ENCODE measurements around the gene ERC2. TPM values are rescaled to one million over a fixed set of nuclear protein-coding genes. Genes with fewer than 3 reads are reported as not detected.

The ERC2 gene
- total RNA-seq, 1 donor from 2014 or later, result 0.99 TPM

DNA sequence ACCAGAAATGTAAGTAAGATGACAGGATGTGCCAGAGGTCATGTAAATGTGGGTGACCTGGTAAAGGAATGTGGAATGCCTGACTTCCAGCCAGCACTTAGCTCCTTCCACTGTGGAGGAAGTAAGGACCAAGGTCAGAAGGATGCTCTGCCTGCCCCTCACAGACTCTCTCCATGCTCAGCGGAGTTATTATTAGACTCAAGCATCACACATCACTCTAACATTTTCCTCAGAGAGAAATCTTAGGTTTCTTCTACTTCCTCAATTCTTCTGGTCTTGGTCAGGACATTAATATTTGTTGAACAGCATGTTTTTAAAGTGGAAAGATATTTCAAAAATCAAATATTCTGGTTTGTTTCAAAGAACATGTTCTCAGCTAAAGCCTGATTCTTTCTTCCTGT, 749.7 kb downstream of the ERC2 start:
- H3K27ac ChIP-seq (replicated peaks), result no peak overlapping the region
- peaks cover 19% of the 10 kb centered on the region for H3K27me3 ChIP-seq (ENCODE audit: low read depth)
- H3K9me3 ChIP-seq (replicated peaks), result no peaks in the 10 kb centered on the region
- no peak overlapping the region for H3K4me3 ChIP-seq
- intact Hi-C loops (cut with micrococcal nuclease), result no loop called here
- no peak for DNase-seq
- H3K4me1 ChIP-seq, result no peaks in the 10 kb centered on the region
- no peaks in the 10 kb centered on the region for H3K36me3 ChIP-seq
- TF ChIP-seq, protein P1, sequence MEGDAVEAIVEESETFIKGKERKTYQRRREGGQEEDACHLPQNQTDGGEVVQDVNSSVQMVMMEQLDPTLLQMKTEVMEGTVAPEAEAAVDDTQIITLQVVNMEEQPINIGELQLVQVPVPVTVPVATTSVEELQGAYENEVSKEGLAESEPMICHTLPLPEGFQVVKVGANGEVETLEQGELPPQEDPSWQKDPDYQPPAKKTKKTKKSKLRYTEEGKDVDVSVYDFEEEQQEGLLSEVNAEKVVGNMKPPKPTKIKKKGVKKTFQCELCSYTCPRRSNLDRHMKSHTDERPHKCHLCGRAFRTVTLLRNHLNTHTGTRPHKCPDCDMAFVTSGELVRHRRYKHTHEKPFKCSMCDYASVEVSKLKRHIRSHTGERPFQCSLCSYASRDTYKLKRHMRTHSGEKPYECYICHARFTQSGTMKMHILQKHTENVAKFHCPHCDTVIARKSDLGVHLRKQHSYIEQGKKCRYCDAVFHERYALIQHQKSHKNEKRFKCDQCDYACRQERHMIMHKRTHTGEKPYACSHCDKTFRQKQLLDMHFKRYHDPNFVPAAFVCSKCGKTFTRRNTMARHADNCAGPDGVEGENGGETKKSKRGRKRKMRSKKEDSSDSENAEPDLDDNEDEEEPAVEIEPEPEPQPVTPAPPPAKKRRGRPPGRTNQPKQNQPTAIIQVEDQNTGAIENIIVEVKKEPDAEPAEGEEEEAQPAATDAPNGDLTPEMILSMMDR (IDR thresholded peaks at IDR 0.05; ENCODE audit: borderline replicate concordance), result no peak

DNA sequence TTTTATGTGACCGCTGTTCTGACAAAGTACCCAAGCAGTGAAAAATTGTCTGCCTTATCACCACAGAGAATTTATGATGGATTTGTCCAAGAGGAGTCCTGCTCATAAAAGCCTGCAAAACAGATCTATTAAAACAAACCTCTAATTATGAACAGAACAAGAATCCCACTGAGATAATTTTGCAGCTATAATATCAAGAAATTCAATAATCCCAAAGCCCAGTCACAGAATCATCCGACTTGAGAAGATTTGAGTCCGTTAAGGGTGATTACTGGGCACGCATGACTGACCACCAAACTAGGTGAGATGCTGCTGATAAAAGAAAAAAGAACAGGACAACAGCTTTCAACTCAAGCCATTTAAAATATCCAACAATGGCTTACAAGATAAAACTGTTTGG, 750.2 kb downstream of the ERC2 start:
- DNase-seq, result no peak
- H3K4me3 ChIP-seq, result no peak overlapping the region
- no peaks in the 10 kb centered on the region for H3K4me1 ChIP-seq
- no peaks in the 10 kb centered on the region for H3K9me3 ChIP-seq (replicated peaks)
- no peaks in the 10 kb centered on the region for H3K36me3 ChIP-seq
- TF ChIP-seq, protein P1 (IDR thresholded peaks at IDR 0.05; ENCODE audit: borderline replicate concordance), result no peak
- no peak overlapping the region for H3K27ac ChIP-seq (replicated peaks)
- H3K27me3 ChIP-seq (ENCODE audit: low read depth), result peaks cover 14% of the 10 kb centered on the region
- intact Hi-C loops (cut with micrococcal nuclease), result no loop called here

DNA sequence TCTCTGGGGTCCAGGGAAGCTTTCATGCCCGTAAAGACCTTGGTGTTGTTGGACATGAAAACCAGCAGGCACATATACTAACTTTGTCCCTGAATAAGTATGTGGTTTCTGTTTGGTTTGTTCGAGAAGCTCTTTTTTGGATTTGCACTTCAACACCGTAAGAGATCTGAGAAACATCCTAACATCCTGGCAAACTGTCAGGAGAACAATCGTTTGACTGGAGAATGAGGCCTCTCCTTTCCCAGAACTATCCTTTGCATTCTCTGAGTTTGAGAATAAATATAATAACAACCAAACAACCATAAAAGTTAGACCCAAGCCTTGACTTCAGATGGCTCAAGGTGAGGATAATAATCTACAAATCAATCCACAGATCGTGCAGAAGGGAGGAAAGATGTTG, 750.8 kb downstream of the ERC2 start:
- DNase-seq, result no peak
- no peak overlapping the region for H3K27ac ChIP-seq (replicated peaks)
- peaks cover 8% of the 10 kb centered on the region for H3K27me3 ChIP-seq (ENCODE audit: low read depth)
- H3K4me1 ChIP-seq, result no peaks in the 10 kb centered on the region
- intact Hi-C loops (cut with micrococcal nuclease), result no loop called here
- H3K9me3 ChIP-seq (replicated peaks), result no peaks in the 10 kb centered on the region
- H3K4me3 ChIP-seq, result no peak overlapping the region
- H3K36me3 ChIP-seq, result no peaks in the 10 kb centered on the region
- TF ChIP-seq, protein P1 (IDR thresholded peaks at IDR 0.05; ENCODE audit: borderline replicate concordance), result no peak

DNA sequence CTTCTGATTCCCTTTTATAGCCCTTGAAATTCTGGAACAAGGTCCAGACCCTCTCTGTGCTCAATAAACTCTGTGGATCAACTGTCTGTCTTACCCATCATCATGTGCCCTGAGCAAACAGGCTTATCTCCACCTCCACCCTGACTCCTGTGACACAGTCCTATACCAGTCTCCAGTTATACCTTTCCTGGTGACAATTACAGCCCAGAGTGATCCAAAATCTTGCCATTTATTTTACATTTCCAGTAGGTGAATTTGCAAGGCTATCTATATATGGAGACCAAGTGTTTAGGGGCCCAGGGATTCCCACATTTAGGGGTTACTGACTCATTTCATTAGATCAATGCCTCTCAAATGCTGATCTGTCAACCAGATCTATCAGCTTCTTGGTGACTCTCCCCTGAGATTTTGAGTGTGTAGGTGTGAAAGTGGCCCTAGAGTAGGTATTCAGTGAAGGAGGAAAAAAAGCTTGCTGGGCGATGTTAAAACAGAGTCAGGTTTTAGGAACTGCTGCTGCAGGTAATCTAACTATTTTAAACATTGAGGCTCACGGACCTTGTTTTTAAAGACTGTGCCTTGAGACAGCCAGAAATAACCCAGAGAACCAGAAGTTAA, 751.5 kb downstream of the ERC2 start:
- Histone ChIP-seq H3K4me3 (no peak overlapping the region), H3K9me3 (replicated peaks) (no peaks in the 10 kb centered on the region), H3K36me3 (no peaks in the 10 kb centered on the region), H3K4me1 (no peaks in the 10 kb centered on the region), H3K27me3 (ENCODE audit: low read depth) (peaks cover under 1% of the 10 kb centered on the region), H3K27ac (replicated peaks) (no peak overlapping the region)
- intact Hi-C loops (cut with micrococcal nuclease), result no loop called here
- TF ChIP-seq, protein P1 (IDR thresholded peaks at IDR 0.05; ENCODE audit: borderline replicate concordance), result no peak
- no peak for DNase-seq

DNA sequence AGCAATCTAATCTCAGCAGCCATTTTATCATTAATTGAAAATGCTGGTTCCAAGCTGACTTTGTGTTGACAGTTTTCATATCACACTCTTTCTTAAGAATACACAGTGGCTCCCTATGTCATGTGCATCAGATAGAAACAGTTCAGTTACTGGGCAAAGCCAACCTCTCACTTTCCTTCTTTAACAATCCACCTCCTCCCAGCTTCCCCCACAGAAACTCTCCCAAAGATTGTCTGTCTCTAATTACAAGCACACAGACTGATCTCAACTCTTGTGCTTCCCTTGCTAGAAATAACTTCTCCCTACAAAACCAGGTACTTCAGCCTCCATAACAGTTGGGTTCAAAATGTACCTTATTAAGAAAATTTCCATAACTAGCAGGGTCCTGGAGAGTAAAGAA, 752.2 kb downstream of the ERC2 start:
- Histone ChIP-seq H3K4me3 (no peak overlapping the region), H3K27ac (replicated peaks) (no peak overlapping the region), H3K4me1 (no peaks in the 10 kb centered on the region), H3K9me3 (replicated peaks) (no peaks in the 10 kb centered on the region), H3K36me3 (no peaks in the 10 kb centered on the region), H3K27me3 (ENCODE audit: low read depth) (no peaks in the 10 kb centered on the region)
- intact Hi-C loops (cut with micrococcal nuclease), result no loop called here
- DNase-seq, result no peak
- TF ChIP-seq, protein P1 (IDR thresholded peaks at IDR 0.05; ENCODE audit: borderline replicate concordance), result no peak
